Ureter (tissue), 1 donor: ENCODE measurements around the gene L1CAM. TPM values are rescaled to one million over a fixed set of nuclear protein-coding genes. Genes with fewer than 3 reads are reported as not detected.
"Not testable (repeated sequence)": the region's sequence is repeated elsewhere in the genome, so short reads cannot be mapped to it uniquely, and the experiment has no call there.

Experiments
- DNase-seq: peaks from one replicate; pipeline ENCODE4 v3.0.0-alpha.2; 2020; ENCODE audit warnings: low spot score
- total RNA-seq: library from RNA; stranded (reverse); gene quantifications from one replicate; pipeline ENCODE4 v1.2.4, GENCODE V29; 2023
- donor health status: DM: yes; HTN: yes; CAD: no.

Gene L1CAM
- total RNA-seq, 1 donor from 2014 or later = 3.8 TPM

DNA sequence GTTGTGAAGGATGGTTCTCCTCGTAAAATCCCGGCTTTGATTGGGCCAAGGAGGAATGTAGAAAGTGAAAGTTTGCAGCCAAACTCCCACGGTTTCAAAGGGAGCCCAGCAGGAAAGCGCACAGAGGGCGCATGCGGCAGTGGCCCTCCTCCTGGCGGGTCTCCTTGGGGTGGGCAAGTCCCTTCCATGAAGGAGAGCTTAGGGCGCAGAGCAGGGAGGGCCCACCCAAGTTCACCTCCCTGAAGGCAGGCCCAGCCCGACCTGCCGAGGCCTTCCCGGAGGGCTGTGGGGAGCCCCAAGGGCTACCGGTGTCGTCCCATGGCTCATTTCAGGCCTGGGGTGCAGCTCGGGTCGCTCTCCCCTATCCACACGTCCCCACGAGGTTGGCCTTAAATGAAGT is 57.7 kb downstream of the L1CAM start:
- no peak for DNase-seq

GRCh38 chrX:153827903-153828302 is 58.1 kb downstream of the L1CAM start:
- no peak for DNase-seq

DNA sequence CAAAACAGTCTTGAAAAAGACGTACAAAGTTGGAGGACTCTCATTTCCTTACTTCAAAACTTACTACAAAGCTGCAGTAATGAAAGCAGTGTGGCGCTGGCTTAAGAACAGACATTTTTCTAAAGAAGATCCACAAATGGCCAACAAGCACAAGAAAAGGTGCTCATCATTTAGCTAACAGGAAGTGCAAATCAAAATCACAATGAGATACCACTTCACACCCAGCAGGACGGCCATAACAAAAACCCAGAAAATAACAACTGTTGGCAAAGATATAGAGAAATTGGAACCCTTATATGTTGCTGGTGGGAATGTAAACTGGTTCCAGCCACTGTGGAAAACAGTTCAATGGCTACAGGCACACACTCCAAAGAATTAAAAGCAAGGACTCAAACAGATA is 59.0 kb downstream of the L1CAM start:
- no peak for DNase-seq

DNA sequence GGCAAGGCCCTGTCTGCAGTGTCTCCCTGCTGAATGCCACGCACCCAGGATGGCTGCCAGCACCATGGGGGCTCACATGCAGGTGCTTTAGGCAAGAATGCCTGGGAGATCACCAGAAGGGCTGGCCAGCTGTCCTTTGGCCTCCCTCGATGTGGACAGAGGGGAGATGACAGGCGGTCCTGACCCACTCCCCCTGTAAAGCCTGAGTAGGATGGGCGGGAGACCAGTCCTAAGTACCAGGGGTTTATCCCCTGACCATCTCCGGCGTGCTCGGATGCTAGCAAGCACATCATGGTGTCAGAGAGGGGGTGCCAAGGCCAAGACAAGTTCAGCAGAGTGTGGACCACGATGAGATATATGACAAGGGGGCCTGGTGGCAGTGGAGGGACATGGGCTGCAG is 60.9 kb downstream of the L1CAM start:
- DNase-seq = no peak

DNA sequence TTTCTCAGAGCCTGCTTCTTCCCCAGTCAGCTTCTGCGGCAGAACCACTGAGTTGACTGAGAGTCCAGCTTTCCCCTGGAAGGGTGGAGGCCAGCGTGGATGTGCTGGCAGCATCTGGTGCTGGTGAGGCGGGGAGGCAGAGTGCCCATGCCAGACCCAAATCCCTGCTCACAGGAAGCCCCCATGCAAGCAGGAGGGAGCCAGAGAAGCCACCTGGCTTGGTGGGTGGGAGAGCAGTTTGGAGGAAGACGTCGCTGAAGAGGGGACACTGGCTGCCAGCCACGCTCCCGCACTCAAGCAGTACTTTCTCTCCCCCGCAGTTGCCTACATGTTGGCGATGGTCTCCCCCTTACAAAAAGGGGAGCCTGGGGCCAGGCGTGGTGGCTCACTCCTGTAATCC is 61.6 kb downstream of the L1CAM start:
- DNase-seq = no peak

- no peak for DNase-seq
These were observed 64.9 kb downstream of the L1CAM start for GRCh38 chrX:153821066-153821465.

- DNase-seq = no peak
These were observed 65.4 kb downstream of the L1CAM start for GRCh38 chrX:153820601-153821000.

DNA sequence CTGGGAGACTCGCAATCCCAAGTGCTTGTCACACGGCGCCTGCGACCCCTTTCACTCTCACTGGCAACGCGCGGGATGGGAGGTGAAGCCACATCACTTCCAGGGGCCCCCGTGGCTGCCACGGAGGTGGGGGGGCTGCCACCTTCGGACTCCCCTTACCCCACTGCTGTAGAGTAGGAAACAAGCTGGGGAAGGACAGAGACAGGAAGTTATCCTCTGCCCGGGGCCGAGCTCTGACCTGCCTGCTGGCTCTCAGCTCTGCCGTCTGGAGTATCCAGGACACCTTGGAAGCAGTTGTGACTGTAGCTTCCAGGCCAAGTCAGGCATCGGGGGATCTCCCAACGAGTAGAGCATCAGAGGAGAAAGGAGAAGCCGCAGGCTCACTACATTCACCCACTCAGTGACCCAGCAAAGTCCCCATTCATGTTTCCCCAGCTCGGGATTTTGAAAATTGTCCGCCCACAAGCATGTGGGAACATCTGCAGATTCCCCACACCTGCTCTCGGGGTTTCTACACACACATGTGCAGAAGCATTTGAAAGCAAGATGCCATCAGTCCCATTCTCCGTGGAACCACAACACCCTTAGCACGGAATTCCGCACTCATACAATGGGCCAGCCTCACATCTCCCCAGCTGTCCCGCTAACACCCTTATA is 66.5 kb downstream of the L1CAM start:
- no peak for DNase-seq

DNA sequence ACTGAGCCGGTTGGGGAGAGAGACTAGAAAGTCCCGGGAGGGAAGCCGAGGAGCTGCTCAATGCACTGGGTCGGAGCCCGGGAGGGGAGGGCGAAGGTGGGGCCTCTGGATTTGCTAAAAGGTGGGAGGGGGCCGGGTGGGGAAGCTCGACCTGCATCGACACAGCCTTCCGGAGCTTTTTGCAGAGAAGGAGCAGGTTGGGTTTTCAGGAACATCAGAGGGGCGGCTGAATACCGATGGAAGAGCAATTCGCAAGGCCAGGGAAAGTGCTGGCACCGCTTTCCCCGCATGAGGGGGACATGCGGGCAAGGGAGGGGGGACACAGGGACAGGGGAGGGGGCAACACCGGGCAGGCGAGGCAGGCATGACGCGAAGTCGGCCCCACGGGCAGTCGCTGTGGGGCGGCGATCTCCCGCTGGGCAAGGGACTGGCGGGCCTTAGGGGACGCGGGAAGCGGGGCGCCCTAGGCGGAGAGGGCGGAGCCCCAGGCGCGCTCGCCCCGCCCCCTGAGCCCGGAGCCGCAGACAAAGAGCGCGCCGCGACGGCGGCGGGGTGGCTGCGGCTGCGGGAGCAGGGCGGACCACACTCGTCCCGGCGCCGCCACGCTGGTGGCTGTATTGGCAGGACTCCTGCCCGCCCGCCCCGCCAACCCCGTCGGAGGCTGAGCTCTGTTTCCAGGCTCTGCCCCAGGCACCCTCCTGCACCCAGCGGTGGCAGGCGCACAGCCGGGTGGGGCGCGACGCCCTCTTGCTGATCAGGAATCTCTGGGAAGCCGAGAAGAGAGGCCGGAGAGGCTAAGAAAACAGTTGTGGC is 67.2 kb downstream of the L1CAM start:
- DNase-seq = no peak

GRCh38 chrX:153818064-153818463 is 67.9 kb downstream of the L1CAM start:
- DNase-seq = not testable (repeated sequence)

DNA sequence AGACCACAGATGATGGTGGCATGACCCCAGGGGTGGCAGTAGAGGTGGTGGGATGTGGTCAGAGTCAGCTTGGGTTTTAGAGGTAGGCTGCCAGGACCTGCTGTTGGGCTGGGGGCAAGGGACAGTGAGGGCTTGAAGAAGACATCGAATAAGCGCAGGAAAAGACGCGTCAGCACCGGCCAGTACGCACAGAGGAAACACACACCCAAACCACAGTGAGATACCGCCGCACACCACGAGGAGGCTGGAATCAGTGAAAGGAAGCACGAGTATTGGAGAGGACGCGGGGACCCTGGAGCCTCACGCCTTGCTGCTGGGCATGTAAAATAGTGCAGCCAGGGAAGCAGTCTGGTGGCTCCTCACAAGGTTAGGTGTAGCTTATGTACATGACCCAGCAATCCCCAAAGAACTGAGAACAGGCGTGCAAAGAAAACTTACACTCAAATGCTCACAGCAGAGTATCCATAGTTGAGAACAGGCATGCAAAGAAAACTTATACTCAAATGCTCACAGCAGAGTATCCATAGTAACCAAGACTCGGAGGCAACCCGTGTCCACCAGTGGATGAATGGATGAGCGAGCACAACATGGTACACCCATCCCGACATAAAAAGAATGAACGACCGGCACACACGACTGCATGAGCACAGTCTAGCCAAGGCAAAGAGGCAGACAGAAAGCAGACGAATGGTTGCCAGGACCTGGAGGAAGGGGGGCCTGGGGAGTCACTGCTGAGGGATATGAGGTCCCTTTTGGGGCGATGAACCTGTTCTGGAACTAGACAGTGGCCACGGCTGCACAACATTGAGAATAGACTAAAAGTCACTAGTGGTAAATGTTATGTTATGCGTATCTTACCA is 68.9 kb downstream of the L1CAM start:
- DNase-seq = no peak

GRCh38 chrX:153814591-153815315 is 71.2 kb downstream of the L1CAM start:
- no peak for DNase-seq

- DNase-seq = no peak
These were observed 72.8 kb downstream of the L1CAM start for GRCh38 chrX:153813161-153813560.

DNA sequence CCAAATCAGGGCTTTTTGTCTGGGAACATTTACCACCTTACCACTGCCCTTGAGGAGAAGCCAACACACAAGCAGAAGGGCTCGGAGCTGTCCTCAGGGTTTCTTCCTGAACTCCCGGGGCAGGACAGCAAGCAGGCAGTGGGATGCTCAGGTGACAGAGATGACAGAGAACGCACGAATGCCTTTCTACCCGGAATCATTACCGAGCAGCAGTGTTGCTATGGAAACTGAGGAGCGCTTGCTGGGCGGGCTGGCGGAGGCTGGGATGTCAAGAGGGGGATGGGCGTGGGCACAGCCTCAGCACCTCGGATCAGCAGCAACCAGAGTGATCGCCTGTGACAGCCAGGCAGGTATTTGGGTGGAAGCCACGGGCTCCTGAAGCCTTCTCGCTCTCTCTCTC is 73.8 kb downstream of the L1CAM start:
- no peak for DNase-seq

Other genes starting within 250 kb of the L1CAM start
- 2.7 TPM for gene DUSP9, start 239.0 kb downstream of the L1CAM start, total RNA-seq
- gene PNCK, start 212.4 kb downstream of the L1CAM start, total RNA-seq = 12.3 TPM
- 70.3 TPM for gene SLC6A8, start 198.2 kb downstream of the L1CAM start, total RNA-seq
- 315 TPM for gene BCAP31, start 161.8 kb downstream of the L1CAM start, total RNA-seq
- gene ABCD1, start 161.3 kb downstream of the L1CAM start, total RNA-seq = 15.1 TPM
- 42.8 TPM for gene PLXNB3, start 121.9 kb downstream of the L1CAM start, total RNA-seq
- 2.7 TPM for gene SRPK3, start 105.1 kb downstream of the L1CAM start, total RNA-seq
- gene IDH3G, start 91.8 kb downstream of the L1CAM start, total RNA-seq = 57.0 TPM
- 253 TPM for gene SSR4, start 91.5 kb downstream of the L1CAM start, total RNA-seq
- gene PDZD4, start 55.6 kb downstream of the L1CAM start, total RNA-seq = 10.6 TPM
- gene AVPR2, start 18.5 kb upstream of the L1CAM start, total RNA-seq = 2.3 TPM
- 43.7 TPM for gene ARHGAP4, start 40.1 kb upstream of the L1CAM start, total RNA-seq
- 83.7 TPM for gene NAA10, start 48.9 kb upstream of the L1CAM start, total RNA-seq
- gene RENBP, start 58.5 kb upstream of the L1CAM start, total RNA-seq = 7.4 TPM
- gene HCFC1, start 85.6 kb upstream of the L1CAM start, total RNA-seq = 73.9 TPM
- gene TMEM187, start 86.6 kb upstream of the L1CAM start, total RNA-seq = 12.8 TPM
- 103 TPM for gene IRAK1, start 133.7 kb upstream of the L1CAM start, total RNA-seq
- gene MECP2, start 211.5 kb upstream of the L1CAM start, total RNA-seq = 105 TPM